ENCODE measurements around the gene KCND3. TPM values are rescaled to one million over a fixed set of nuclear protein-coding genes. Genes with fewer than 3 reads are reported as not detected.
A peak's percentile ranks its signal among the peaks of the same experiment; 100 is the strongest.

KCND3 gene
- total RNA-seq, 1 donor from 2014 or later: 0.99 TPM

DNA sequence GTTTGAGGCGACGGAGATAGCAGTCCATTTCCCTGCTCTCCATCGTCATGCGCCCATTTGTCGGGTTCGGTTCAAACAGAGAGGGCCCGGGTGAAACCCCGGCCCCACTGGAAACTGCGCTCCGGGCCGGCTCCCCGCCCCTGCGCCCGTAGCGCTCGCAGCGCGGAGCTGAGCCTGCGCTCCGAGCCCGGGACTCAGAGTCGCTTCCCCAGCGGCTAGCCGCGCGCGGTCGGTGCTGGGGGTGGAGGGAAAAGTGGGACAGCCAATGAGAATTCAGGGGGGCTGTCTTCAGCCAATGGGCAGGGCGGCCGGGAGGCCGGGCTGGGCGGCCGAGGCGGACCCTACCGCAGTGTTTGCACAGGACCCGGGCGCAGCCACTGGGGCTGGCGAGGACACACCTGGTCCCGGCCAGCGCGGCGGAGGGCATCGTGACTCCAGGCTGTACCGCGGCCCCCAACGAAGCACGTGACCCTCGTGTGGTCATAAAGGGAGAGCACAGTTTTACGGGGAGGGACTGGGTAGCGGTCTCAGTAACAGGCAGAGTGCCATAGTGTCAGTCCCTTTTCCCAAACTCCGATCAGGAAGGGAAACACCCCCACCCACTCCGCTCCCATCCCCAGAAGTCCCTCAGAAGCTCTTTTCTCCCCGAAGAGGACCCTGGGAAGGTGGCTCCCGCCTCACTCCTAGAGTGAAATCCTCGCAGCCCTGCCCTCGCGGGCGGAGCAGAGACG, 250.1 kb downstream of the KCND3 start, which contains the start of gene INKA2:
INKA2 (minus strand) TSS at position 202 of the 731 bp plus-strand sequence; CDS start at position 49, 153 bp downstream.
- DNase-seq: peak; percentile 79

DNA sequence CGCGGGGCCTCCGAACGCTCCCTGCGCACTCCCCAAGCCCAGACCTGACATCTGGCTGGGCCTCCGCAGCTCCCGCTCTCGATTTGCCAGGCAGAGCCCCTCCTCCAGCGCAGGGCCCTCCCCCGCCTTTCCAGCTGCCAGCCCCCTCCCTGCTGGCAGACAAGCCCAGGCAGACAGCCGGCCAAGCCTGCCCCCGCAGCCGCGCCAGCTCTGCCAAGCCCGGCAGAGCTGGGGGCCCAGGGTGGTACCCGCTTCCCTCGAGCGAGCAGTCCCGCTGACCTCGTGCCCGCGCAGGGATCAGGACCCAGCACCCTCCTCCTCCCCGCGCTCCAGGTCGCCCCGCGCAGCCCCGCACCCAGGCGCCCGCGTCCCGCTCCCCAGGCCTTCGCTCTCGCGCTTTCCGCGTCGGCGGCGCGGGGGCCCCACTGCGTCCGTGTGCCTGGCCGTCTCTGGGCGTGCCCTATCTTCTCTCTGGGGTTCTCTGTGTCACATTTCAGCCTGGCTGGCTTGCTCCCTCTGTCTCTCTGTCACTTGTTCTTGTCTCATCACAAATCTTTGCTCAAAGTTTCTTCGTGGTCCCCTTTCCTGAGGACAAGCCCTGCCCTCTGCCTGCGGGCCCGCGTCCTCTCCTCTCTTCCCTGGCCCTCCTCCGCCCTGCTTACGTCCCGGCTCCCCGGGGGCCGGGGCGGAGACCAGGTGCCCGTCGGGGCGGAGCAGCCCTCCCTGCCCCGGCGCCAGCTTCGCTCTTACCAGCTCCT, 250.9 kb downstream of the KCND3 start:
- DNase-seq: peak; percentile 67

DNA sequence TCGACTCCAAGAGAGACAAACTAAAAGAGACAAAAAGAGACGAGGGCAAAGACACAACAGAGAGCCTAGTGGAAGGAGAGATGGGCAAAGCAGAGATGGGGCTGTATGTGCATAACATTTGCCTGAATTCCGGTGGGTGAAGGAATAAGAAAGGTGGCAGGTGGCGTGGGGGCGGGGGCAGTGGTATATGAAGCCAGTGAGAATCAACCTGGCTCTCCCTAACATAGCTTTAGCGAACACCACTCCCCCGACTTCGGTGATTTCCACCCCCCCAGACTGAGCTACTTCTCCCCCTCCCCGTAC, 251.4 kb downstream of the KCND3 start:
- DNase-seq: no peak

DNA sequence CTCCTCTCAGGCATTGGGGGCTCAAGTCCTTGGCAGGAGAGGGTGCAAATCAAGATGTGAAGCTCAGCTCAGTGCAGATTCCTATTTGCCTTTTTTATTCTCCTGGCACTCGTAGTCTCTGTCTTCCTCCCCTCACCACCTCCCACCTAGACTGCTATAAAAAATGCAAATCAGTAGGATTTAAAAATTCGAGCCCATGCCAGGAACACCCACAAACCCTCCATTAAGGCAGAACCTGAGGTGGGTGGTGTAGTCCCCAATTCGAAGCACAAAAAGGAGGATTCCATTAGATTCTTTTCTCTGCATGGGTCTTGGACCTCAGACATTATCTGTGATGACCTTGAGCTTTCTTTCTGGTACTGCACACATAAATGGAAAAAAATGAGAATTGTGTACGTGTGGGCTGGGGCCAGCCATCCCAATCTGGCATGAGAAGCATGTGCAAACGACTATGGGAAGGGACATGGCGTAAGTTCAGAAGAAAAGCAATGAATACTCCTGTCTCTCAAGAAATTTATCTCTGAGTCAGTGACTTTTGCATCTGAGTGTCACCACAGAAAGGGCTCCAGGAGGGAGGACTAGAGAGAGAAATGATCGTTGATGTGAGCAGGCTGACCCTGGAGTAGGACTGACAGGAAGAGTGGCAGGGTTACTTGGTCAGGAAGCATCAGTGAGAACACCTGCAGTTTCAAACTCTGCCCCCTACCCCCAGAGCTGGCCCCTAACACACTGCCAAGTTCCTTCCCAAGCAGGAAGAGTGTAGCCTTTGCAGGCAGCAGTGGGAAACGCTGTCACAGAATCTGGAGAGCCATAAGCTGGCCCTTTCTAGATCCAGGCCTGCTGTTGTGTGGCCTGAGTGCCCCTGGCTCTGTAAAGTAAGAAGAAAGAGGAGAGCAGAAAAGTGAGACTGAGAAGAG, 252.0 kb downstream of the KCND3 start:
- DNase-seq: no peak

DNA sequence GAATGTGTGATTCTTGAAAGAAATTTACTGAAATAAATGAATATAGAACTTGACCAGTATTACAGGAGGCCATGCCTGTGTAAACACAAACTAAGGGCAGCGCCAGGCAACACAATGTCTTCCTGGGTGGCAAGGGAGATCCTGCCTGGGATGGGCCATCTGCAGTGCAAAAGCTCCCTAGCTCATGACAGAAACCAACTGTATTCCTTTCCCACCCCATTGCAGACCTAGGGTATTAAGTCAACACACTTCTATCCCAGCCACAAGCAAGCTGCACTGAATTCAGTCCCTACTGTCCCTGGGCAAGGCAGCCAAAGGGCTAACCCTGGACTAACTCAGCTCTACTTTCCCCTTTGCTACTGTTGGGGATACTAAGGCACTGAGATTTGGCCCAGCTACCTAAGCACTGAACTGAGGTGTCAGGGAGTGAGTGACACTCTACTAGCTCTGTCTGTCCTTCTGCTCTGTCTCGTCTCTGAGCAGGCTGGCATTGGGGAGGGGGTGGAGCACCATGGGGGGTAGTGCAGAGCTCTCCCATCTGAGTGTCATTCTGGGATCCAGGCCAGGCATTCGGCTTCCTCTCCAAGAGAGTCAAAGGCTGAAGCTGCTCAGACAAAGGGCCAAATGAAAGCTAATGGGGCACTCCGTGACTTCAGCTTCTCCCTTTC, 252.8 kb downstream of the KCND3 start:
- DNase-seq: no peak

DNA sequence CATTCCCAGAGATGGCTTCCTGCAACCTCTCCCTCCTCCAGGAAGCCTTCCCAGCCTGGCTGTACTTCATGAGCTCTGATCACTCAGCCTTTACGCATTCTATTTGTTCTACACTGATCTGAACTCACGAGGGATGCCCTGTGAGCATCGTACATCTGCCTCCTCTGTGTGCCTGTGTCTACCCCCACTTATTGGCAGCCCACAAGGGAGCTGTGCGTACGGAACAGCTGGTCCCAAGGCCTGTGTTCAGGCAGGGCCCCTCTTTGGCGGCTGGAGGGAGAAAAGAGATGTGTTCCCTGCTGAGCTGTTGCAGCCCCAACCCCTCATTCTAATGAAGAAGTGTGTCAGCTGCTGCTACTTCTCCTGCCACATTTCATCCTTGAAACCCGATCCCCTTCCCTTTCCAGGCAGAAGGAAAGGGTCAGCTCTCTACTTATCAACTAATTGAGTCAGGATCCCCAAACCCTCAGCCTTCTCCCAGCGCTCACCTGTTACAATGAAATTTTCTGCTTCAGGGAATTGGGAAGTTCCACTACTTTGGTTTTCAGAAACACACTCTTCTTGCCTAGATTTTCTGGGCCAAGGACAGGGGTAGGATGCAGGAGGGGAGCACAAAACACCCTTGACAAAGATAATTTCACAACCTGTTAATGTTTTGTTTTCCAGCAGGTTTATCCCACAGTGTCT, 253.5 kb downstream of the KCND3 start:
- DNase-seq: peak; percentile 29

DNA sequence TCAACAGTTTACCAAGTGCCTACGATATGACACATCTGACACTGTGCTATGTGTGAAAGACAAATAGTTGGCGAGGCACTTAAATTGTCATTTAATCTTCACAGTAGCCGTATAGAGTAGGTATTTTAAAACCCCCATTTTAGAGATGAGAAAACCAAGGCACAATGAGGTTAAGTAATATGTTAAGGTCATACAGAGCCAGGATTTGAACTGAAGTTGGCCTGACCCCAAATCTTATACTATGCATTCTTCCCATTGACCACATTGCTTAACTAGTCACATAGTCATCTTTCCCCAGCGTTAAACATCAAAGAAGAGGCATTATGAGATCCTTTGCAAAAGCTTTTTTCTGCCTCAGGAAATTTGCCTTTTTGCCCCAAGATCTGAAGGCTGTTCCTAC, 254.1 kb downstream of the KCND3 start:
- DNase-seq: no peak

DNA sequence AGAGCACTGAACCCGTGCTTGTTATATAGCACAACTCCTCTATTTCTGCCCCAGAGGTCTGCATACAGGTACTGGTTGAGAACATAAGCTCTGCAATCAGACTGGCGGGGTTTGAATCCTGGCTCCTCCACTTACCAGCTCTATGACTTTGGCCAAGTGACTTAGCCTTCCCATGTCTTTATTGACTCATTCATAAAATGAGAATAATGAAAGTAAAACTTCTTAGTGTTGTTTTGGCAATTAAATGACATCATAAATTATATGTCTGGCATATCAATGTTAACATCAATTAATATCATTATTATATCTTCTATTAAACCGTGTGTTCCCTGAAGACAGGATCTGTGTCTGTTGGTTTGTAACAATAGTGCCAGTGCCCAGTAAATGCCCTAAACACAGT, 254.6 kb downstream of the KCND3 start:
- DNase-seq: no peak

DNA sequence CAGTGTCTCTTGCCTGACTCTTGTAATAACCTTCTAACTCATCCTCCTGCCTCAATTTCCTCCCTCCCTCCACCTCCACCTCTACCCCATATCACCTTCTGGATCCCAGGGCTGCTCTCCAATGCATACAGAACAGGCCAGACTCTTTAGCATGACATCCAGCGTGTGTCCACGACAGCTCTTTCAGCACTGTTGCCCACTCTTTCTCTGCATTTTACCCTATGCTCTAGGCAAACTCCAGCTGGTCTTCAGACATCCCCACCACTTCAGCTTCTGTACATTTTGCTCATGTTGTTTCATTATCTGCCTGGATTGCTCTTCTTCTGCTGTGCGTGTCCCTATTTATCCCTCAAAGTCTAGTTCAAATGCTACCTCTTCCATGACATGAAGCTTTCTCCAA, 255.0 kb downstream of the KCND3 start:
- no peak for DNase-seq

DNA sequence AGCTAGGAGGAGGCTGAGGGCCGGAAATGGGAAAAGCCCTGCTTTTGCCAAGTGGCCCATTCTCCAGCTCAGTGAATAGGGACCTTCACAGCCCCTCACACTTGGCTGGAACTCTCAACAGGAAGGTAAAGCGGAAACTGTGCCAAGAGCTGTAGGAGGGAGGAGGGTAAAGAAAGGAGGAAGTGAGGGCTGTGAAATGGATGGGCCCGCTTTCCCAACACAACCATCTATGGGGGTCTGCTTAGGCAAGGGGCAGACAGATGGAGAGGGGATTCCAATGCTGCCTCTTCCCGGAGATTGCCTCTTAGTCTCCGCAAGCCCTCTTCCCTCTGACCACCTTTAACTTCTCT, 255.5 kb downstream of the KCND3 start:
- no peak for DNase-seq

DNA sequence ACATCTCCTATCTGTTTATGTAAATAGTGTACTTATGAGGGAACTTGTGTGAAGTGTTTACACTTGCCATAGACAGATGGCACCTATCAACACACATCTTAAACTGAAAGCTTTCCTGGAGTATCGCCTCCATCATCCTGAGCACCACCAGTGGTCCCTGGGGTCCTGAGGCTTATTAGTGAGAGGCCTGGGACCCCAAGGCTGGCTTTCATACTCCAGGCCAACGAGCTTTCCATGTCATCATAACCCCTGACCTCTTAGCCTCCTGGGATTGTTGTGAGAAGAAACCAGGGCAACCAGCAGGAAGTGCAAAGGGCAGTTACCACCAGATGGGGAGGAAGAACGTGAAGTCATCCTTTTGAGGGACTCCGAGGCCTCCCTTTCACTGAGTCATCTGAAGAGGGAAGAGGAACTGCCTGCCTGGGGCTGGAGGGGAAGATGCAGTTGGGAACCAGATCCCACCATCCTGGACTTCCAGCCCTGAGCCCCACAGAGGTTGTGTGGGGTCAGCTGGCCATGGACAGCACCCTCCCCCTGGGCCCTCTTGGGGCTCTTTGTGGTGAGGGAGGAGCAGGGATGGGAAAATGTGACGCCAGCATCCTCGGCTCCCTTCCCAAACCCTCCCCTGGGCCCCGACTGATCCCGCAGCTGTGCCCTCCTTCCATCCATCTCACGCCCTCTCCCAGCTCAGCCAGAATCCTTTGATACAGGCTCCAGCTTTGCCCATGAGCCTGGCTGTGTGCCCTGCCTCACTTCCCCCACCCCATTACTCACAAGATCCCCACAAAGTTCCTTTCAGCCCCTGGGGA, 256.1 kb downstream of the KCND3 start:
- DNase-seq: peak; percentile 91

DNA sequence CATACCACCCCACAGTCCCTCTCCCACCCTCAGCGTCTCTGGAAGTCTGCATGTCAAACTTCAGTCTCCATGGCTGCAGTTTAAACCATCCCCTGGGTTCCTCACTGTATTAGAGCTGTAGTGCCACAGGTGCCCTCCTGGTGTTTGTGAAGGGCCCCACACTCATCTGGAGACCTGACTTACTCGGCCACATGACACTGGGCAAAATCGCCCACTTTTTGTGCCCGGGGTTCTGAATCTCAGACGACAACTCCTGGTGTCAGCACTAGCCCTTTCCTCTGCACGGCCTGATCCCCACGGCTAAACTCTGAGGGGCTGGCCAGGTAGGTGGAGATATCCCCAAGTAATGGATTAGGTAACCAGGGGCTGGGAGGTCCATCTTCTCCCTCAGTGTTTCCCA, 256.8 kb downstream of the KCND3 start:
- DNase-seq: no peak

DNA sequence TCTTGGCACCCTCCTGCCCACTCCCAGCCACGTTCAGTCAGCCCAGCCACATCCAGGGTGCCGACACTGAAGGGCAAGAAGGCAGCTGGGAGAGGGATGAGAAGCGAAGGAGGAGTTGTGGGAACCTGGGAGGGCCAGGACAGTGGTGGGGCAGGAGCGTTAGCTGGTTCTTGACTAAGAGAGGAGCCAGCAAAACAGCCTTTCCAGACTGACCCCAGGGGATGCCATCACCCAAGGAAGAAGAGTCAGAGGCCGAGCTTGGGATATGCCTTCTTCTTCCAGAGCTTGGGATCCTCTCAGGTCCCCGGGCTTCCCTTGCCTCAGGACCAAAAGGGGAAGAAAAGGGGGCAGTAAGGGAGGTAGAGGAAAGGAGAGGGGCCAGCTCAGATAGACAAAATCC, 257.5 kb downstream of the KCND3 start:
- DNase-seq: no peak

DNA sequence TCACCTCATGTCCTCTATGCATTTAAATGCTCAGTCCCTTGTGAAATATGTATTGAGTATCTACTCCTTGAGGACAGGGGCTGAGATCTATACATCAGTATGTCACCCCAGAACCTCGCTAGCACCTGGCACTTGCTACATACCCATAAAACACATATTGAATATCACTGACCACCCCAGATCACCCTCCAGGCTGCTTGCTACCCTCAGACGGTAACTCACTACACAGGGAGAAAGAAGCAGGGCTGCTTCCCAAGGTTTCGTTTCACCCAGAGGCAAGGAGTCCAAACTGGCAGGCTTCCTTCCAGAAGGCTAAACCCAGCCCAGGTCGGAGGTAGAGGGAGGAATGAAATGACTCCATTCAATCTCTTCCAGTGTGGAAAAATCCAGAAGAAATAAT, 258.8 kb downstream of the KCND3 start:
- no peak for DNase-seq

DNA sequence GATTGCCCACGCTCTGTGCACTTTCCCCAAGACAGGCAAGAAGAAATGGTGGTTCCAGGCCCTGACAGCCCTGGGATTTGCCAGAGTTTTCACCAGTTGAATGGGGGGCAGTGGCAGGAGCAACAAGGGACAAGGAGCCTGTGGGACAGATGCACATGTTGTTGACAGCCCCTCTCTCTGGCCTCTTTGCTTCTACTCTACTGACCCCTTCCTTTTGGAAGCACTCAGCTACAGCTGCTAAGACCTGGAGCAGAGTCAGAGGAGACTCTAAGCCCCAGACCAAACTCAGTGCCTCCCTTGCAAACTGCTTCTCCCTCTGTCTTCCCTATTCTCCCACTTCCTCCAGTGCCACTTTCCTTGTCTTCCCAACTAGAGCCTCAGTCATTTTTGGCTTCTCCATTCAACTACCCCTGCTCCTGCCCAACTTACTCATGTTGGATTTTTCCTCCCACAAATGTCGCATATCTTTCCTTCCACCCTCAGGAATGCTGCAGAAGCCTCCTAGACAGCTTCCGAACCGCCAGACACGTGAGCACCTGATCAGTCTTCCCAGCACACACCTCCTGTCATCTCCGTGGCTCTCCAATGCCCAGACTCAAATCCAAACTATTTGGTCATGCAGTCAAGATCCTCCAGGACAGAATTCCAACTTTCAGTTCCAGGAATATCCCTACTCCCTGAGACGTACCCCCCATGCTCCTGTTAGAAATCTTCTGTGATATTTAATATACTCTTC, 259.4 kb downstream of the KCND3 start:
- DNase-seq: no peak

DNA sequence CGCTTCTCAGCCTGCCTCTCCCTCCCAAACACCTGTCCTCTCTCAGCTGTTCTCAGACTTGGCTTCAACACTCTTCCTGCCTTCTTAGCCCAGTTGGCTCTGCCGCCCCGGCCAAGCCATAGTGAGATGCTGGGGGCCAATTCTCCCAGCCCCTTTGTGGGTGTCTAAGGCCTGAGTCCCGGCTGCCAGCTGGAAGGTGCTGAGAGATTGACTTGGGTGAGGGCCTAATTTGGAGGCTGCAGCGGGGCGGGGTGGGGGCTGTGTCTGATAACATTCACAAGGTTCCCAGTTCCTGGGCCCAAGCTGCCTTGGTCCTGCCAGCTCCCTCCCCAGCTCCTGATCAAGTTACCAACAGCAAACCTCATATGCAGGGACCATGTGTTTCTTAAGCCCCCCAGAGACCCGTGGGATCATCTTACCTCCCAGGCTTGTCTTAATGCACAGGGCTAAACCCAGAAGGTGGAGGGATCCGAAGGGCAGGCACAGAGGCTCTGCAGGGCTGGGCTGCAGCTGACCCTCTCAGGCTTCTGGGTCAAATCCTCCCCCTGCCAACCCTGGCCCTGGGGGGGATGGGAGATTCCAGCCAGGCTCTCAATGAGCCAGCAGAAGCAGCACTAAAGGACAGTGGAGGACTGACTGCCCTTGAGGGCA, 260.1 kb downstream of the KCND3 start:
- DNase-seq: no peak

DNA sequence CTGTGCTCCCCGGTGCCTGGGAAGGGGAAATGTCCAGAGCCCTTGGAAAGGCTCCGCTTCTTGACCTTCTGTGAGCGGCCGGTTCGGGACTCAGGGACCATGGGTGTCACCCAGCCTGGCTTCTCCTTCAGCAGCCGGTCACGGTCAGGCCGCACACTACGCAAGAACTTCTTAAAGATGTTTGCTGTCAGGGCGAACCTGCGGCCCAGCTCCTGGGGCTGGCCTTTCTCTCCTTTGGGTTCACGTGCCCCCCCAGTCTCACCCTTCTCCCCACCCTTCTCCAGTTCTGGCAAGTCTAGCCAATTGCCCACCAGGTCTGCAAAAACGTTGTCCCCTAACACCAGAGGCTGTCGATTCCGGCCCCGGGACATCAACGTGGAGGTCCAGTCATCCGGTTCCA, 262.4 kb downstream of the KCND3 start:
- no peak for DNase-seq

DNA sequence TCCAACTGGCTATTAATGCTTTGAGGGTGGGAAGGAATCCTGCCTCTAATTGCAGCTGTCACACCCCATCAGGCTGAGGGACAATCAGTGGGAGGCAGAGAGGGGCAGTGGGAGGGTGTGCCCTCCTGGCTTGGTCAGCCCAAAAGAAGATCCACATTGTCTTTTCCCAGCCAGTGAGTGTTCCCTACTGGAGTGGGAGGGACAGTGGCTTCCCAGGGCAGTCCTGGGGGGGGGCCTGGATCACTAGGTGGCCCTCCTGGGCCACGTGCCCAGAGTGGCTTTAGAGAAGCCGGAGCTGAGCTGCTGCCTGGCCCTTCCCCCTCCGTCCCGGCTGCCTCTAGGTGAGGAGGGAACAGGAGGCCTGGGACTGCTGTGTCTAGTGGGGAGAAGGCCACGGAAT, 264.3 kb downstream of the KCND3 start:
- DNase-seq: no peak

DNA sequence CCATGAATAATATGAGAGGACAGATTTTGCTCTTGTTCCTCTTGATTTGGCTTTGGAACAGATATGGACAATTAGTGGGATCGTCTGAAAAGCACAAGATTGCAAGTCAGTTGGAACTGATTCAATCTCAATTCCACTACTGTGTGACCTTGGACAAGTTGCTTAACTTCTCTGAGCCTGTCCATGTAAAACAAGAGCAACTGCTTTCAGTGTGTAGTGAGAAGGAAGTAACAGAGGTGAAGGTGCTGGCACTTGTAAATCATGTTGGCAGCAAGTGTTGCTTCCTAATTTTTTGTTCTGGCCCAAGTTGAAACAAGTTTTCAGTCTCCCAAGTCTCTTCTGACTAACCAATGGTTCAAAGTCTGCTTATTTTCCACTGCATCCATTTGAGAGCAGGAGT, 265.6 kb downstream of the KCND3 start:
- no peak for DNase-seq

Measured in skin of body (tissue), 2 donors.